Measurements from ENCODE around the gene DTNA. TPM values are rescaled to one million over a fixed set of nuclear protein-coding genes. Genes with fewer than 3 reads are reported as not detected.

Gene DTNA
- polyA plus RNA-seq, 1 donor (not counting 4 experiments of a cell fraction or from before 2014, with no cell fraction given) = 0.81 TPM

DNA sequence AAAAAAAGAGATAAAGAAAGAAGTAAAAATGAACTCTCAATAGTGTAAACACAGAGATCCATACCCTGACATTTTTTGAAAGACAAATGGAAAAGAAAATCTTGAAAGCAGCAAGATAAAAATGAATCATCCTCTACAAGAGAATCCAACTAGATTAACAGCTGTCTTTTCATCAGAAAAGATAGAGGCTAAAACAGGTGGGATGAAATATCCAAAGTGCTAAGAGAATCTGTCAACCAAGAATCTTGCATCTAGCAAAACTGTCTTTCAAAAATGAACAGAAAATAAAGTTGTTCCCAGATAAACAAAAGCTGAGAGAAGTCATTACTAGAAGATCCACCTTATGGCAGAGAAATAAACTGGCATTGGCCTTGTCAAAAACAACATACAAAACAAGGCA lies 213.8 kb downstream of the DTNA start:
- no peak for DNase-seq (ENCODE audit: low read depth, low spot score)
- Histone ChIP-seq H3K36me3 (ENCODE audit: control insufficient read depth in 2 of 2, extremely low read depth in 1 of 2, insufficient read depth in 2 of 2, low read length in 2 of 2) (no peaks in the 10 kb centered on the region), H3K79me2 (ENCODE audit: control insufficient read depth, insufficient read depth, low read length) (no peaks in the 10 kb centered on the region), H3K4me2 (ENCODE audit: control insufficient read depth, extremely low read depth, insufficient read depth, low read depth, low read length) (no peak overlapping the region), H2AFZ (ENCODE audit: control insufficient read depth, low read length) (no peak overlapping the region), H3K27me3 (ENCODE audit: control insufficient read depth, extremely low read depth, insufficient read depth, low read length) (no peaks in the 10 kb centered on the region), H4K20me1 (ENCODE audit: control insufficient read depth, extremely low read depth, insufficient read depth, low read length) (no peaks in the 10 kb centered on the region), H3K27ac (ENCODE audit: control insufficient read depth, insufficient read depth, low read length) (no peak overlapping the region), H3K4me1 (ENCODE audit: control insufficient read depth, extremely low read depth, insufficient read depth, low read length) (no peaks in the 10 kb centered on the region), H3K9me3 (ENCODE audit: control insufficient read depth, low read depth, low read length) (no peaks in the 10 kb centered on the region), H3K9me1 (ENCODE audit: control insufficient read depth, extremely low read depth, insufficient read depth, low read length) (no peaks in the 10 kb centered on the region), H3K9ac (ENCODE audit: control insufficient read depth, extremely low read depth, insufficient read depth, low read length) (no peak overlapping the region), H3K4me3 (ENCODE audit: control insufficient read depth in 2 of 3, extremely low read depth in 1 of 3, insufficient read depth in 2 of 3, low read depth in 1 of 3, low read length in 3 of 3) (no peak overlapping the region)
- no peak for FAIRE-seq
- dilution Hi-C loops (cut with MboI; ENCODE audit: extremely low pct_ligation_motif_present, low sequenced_read_pairs) = no loop called here
- TF ChIP-seq, protein P1, sequence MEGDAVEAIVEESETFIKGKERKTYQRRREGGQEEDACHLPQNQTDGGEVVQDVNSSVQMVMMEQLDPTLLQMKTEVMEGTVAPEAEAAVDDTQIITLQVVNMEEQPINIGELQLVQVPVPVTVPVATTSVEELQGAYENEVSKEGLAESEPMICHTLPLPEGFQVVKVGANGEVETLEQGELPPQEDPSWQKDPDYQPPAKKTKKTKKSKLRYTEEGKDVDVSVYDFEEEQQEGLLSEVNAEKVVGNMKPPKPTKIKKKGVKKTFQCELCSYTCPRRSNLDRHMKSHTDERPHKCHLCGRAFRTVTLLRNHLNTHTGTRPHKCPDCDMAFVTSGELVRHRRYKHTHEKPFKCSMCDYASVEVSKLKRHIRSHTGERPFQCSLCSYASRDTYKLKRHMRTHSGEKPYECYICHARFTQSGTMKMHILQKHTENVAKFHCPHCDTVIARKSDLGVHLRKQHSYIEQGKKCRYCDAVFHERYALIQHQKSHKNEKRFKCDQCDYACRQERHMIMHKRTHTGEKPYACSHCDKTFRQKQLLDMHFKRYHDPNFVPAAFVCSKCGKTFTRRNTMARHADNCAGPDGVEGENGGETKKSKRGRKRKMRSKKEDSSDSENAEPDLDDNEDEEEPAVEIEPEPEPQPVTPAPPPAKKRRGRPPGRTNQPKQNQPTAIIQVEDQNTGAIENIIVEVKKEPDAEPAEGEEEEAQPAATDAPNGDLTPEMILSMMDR (optimal IDR thresholded peaks at IDR 0.05 in 1 of 3, IDR thresholded peaks at IDR 0.05 in 1 of 3, conservative IDR thresholded peaks at IDR 0.05 in 1 of 3; ENCODE audit: extremely low read depth in 1 of 3, insufficient read depth in 2 of 3, low read length in 3 of 3) = no peak
- TF ChIP-seq EZH2 (IDR thresholded peaks at IDR 0.05; ENCODE audit: low read length) = no peak

DNA sequence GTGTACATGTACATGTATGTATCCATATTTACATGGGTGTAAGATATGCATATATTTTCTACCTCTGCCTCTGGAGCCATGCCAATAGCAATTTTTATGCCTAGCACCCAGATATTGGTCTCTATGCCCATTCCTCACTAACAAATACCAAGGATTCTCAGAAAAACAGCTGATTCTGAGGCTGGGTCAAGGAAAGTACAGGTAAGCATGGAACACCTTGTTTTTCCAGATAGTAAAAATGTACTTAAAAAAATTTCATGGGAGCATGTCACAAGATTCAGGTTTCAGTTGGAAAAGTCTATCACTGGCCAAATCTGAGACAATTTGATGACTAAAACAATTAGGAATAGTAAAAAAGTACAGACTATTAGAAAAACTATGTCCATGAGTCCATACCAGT lies 216.6 kb downstream of the DTNA start:
- no peaks in the 10 kb centered on the region for H3K36me3 ChIP-seq (ENCODE audit: control insufficient read depth in 2 of 2, extremely low read depth in 1 of 2, insufficient read depth in 2 of 2, low read length in 2 of 2)
- H3K9me1 ChIP-seq (ENCODE audit: control insufficient read depth, extremely low read depth, insufficient read depth, low read length) = no peaks in the 10 kb centered on the region
- no peaks in the 10 kb centered on the region for H3K9me3 ChIP-seq (ENCODE audit: control insufficient read depth, low read depth, low read length)
- H3K27me3 ChIP-seq (ENCODE audit: control insufficient read depth, extremely low read depth, insufficient read depth, low read length) = no peaks in the 10 kb centered on the region
- TF ChIP-seq EZH2 (IDR thresholded peaks at IDR 0.05; ENCODE audit: low read length) = no peak
- TF ChIP-seq, protein P1 (optimal IDR thresholded peaks at IDR 0.05 in 1 of 3, IDR thresholded peaks at IDR 0.05 in 1 of 3, conservative IDR thresholded peaks at IDR 0.05 in 1 of 3; ENCODE audit: extremely low read depth in 1 of 3, insufficient read depth in 2 of 3, low read length in 3 of 3) = no peak
- DNase-seq (ENCODE audit: low read depth, low spot score) = no peak
- H2AFZ ChIP-seq (ENCODE audit: control insufficient read depth, low read length) = no peak overlapping the region
- no peak overlapping the region for H3K9ac ChIP-seq (ENCODE audit: control insufficient read depth, extremely low read depth, insufficient read depth, low read length)
- dilution Hi-C loops (cut with MboI; ENCODE audit: extremely low pct_ligation_motif_present, low sequenced_read_pairs) = no loop called here
- no peak for FAIRE-seq
- no peak overlapping the region for H3K4me3 ChIP-seq (ENCODE audit: control insufficient read depth in 2 of 3, extremely low read depth in 1 of 3, insufficient read depth in 2 of 3, low read depth in 1 of 3, low read length in 3 of 3)
- no peaks in the 10 kb centered on the region for H3K79me2 ChIP-seq (ENCODE audit: control insufficient read depth, insufficient read depth, low read length)
- H3K27ac ChIP-seq (ENCODE audit: control insufficient read depth, insufficient read depth, low read length) = no peak overlapping the region
- no peaks in the 10 kb centered on the region for H3K4me1 ChIP-seq (ENCODE audit: control insufficient read depth, extremely low read depth, insufficient read depth, low read length)
- H4K20me1 ChIP-seq (ENCODE audit: control insufficient read depth, extremely low read depth, insufficient read depth, low read length) = no peaks in the 10 kb centered on the region
- H3K4me2 ChIP-seq (ENCODE audit: control insufficient read depth, extremely low read depth, insufficient read depth, low read depth, low read length) = no peak overlapping the region
